Renal cortex interstitium (tissue), 11 donors: Measurements from ENCODE around the gene NCEH1. TPM values are rescaled to one million over a fixed set of nuclear protein-coding genes. Genes with fewer than 3 reads are reported as not detected.

Source experiments
- DNase-seq, 11 donors: peaks; one replicate each; pipeline ENCODE4 v3.0.0-alpha.2; 2013; ENCODE audit warnings: low read depth in 9 of 11, low spot score in 4 of 11; ENCODE audit errors: extremely low read depth in 1 of 11
- polyA plus RNA-seq, 3 donors: library from polyadenylated mRNA; unstranded; fragments of 120-200 nt; gene quantifications; one replicate each; pipeline ENCODE4 v1.2.1, GENCODE V29; 2013; ENCODE audit not compliant: insufficient read length in 3 of 3

The NCEH1 gene
- polyA plus RNA-seq, 3 donors: 3.2 to 5.9 (median 4.1) TPM

DNA sequence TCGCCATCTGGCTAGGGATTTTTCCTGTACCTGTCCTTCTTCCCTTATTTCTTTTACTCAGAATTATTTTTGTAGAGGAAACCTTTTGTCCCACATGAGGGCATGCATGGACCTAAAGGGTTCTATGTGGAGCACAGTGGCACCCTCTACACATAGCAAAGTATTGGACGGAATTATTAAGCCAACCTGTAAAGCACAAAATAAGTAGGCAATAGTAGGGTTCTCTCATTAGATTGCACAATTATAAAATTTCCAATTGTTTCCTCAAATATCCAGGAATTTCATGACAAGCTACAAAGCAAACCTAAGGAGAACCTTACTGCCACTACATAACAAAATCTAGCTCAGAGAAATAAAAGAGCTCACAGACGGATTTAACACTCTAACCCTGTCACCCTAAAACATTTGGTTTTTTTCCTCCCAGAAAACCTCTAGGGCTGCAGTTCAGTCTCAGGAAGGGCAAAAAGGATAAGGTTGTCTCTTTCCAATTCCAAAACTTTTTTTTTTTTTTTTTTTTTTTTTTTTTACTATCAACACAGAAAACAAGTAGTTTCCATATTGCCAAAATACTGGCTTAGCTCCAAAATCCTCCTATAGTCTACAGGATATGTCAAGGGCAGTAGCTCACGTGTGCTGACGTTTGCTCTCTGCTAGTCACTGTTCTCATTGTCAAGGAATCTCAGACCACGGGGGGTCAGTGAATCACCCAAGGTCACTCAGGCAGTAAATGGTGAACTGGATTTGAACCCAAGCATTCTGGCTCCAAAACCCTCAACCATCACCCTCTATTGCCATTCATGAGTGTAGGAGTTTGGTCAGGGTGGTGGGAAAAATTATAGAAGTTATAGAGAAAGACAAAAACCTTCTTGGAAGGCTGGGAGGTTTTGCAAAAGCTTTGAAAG is 52.3 kb downstream of the NCEH1 start:
- DNase-seq: peak in 2 of 11 donors; percentile 16 to 24

DNA sequence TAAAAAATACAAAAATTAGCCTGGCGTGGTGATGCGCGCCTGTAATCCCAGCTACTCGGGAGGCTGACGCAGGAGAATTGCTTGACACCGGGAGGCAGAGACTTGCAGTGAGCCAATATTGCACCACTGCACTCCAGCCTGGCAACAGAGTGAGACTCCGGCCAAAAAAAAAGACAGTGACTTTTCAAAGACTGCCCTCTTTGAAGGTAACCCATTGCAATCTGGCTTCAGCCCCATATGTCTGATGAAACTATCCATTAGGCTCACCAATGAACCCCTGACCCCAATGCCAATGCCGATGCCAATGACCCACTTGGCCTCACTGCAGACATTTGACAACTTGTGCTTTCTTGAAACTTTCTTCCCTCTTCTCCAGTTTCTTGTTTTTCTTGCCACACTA is 54.3 kb downstream of the NCEH1 start:
- DNase-seq: no peak

- DNase-seq: no peak
These were observed 55.5 kb downstream of the NCEH1 start for GRCh38 chr3:172655388-172655787.

DNA sequence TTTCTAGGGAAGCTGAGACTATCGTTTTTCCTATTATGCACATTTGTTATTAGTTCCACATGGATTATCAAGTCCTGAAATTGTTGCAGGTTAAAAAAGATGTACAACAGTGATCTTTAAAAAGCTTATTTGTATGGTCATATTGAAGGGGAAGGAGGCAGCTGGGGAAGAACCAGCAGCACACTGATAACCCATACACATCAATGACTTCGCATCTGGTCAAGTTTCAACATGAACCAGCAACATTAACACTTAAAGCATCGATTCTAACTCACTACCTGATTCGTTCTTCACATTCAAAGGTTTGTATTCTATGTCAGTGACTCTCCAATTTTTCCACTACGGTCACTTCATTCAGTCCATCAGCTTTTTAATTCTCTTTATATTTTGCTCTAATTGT is 56.4 kb downstream of the NCEH1 start:
- DNase-seq: no peak

- no peak for DNase-seq
These were observed 57.8 kb downstream of the NCEH1 start for GRCh38 chr3:172653004-172653572.

GRCh38 chr3:172651936-172652625 is 58.8 kb downstream of the NCEH1 start:
- no peak for DNase-seq

GRCh38 chr3:172649987-172650386 is 60.9 kb downstream of the NCEH1 start:
- no peak for DNase-seq

DNA sequence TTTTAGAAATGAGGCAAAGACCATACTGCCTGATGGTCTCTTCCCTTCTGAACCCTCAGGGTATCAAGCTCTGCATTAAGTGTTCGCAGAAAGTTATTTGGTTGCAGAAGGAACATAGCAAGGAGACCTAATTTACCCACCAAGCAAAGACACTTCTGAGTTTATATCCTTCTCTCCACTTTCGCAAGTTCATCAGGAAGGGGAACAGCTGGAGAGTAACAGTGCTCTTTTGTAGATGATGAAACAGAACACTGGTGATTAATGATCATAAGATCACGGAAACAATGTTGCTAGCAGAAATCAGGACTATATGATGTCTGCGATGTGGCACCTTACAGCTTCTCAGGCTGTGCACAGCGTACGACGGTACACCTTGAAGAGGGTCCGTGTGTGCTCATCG is 62.1 kb downstream of the NCEH1 start:
- no peak for DNase-seq

GRCh38 chr3:172647823-172648222 is 63.0 kb downstream of the NCEH1 start:
- no peak for DNase-seq

DNA sequence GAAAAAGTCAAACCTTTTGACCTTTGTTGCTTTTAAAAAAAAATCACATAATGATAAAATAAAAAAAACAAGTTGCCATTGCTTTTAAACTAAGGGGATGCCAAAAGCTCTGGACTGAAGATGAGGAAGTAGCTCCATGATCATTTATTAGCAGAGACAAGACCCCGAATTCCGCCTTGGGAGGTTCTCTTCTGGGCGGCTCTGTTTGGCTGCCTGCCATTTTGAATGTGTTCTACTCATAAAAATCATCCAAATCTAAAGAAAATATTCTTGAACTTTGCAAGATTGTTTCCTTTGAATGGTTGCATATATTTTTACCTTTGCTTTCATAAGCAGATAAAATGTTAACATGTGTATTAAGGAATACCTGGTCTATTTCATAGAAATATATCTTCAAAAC is 63.8 kb downstream of the NCEH1 start:
- no peak for DNase-seq

DNA sequence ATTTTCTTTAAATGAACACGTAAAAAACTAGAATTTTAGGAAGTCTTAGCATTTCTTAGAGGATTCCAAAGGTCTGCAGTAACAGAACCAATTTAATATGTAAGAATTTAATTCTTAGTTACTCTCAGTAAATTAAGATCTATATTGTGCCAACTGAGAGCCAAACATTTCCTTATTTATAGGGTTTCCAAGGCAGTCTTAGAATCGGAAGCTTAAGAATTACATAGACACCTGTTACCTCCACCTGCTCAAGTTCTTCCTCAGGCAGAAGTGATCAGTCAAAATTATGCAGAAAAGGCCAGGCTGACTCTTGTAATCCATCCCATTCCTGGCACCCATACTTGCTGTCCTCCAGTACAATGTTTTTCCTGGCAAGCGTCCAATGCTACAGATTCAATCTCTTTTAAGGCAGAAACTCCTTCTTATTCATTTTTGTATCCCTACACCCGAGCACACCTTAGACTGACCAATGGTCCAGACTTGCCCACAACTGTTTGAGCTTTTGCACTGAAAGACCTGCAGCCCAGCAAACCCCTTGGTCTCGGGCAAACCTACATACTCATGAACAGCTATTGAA is 64.3 kb downstream of the NCEH1 start:
- peak in 1 of 11 donors; percentile 17 for DNase-seq

DNA sequence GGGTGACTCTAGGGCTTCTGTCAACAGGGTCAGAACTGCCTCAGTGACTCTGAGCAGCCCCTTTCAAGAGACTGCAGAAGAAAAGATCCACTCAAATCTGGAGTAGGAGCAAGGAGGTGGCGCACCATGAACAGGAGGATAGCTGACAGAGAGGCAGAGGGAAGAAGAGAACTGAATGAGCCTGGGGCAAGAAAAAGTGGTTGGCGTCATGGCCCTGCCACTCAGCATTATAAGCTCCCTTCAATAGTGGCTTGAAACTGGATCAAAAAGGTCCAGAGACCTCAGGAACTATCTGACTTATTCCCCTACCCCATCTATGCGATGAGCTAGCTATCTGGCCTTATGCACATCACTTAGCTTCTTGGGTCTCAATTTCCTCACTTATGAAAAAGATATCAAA is 66.6 kb downstream of the NCEH1 start:
- no peak for DNase-seq

GRCh38 chr3:172643506-172644179 is 67.2 kb downstream of the NCEH1 start:
- no peak for DNase-seq

- no peak for DNase-seq
These were observed 69.6 kb downstream of the NCEH1 start for GRCh38 chr3:172641291-172641690.

GRCh38 chr3:172640751-172641150 is 70.1 kb downstream of the NCEH1 start:
- DNase-seq: no peak

- no peak for DNase-seq
These were observed 75.3 kb downstream of the NCEH1 start for GRCh38 chr3:172635588-172635987.

- DNase-seq: no peak
These were observed 75.9 kb downstream of the NCEH1 start for GRCh38 chr3:172634948-172635347.

- no peak for DNase-seq
These were observed 80.6 kb downstream of the NCEH1 start for GRCh38 chr3:172630316-172630715.

- no peak for DNase-seq
These were observed 81.4 kb downstream of the NCEH1 start for GRCh38 chr3:172629470-172629869.
